NT2/D1 (cell line): ENCODE measurements around the gene COL18A1.
A peak's percentile ranks its signal among the peaks of the same experiment; 100 is the strongest.

Source experiments
- DNase-seq: peaks from one replicate; pipeline ENCODE4 v3.0.0-alpha.2; 2011; ENCODE audit warnings: low read depth, low spot score
- H3K27me3 ChIP-seq: 2 replicates; pipeline ENCODE4 v1.6.0; 2011; ENCODE audit warnings: mild to moderate bottlenecking; ENCODE audit not compliant: insufficient read length, insufficient read depth
- H3K36me3 ChIP-seq: 2 replicates; pipeline ENCODE4 v1.6.1; 2011; ENCODE audit warnings: mild to moderate bottlenecking, low read length, mixed read lengths; ENCODE audit not compliant: insufficient read depth, insufficient read length
- H3K4me1 ChIP-seq: 2 replicates; pipeline ENCODE4 v1.5.1; 2011; ENCODE audit not compliant: insufficient read depth, insufficient read length
- H3K4me3 ChIP-seq: 2 replicates; pipeline ENCODE4 v1.5.1; 2011; ENCODE audit warnings: low read depth; ENCODE audit not compliant: insufficient read length
- H3K9ac ChIP-seq: 2 replicates; pipeline ENCODE4 v1.6.0; 2011; ENCODE audit warnings: low read depth; ENCODE audit not compliant: insufficient read length
- H3K9me3 ChIP-seq: 2 replicates; pipeline ENCODE4 v1.5.1; 2011; ENCODE audit warnings: mild to moderate bottlenecking, low read length; ENCODE audit not compliant: insufficient read depth
- SUZ12 ChIP-seq: IDR thresholded peaks from 2 replicates; pipeline ENCODE4 v1.6.1; 2011; ENCODE audit not compliant: insufficient read length, insufficient read depth; ENCODE audit errors: extremely low read depth
- YY1 ChIP-seq: IDR thresholded peaks from 2 replicates; pipeline ENCODE4 v1.6.1; 2011; ENCODE audit not compliant: insufficient read length, insufficient read depth
- ZNF274 ChIP-seq: IDR thresholded peaks from 2 replicates; pipeline ENCODE4 v1.6.1; 2011; ENCODE audit warnings: mild to moderate bottlenecking, low read depth, low read length

Gene COL18A1

DNA sequence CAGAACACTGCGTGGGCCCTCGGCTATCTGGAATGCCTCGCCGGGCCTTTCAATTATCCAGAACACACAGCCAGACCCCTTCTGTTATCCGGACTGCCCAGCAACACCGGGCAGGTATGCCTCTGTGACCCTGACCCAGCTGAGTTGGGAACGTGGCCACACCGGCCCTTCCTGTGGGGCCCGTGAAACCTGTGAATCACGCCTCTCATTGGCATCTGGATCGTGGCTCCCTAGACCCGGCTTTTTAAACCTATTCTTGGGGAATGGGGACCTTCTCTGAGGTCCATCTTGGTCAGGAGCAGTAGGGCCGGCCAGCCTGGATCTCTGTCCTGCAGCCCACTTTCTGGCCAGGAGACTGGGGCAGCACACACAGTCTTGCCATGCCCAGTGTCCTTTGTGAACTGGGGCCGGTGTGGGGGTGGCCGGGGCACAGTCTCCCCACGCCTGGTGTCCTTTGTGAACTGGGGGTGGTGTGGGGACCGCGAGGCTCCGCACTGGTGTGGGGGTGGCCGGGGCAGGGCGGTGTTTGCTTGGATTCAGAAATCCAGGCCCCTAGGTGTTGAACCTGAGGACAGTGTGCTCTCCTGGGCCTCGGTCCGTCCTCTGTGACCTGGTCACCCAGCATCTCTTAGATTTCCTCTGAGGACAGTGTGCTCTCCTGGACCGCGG lies 11.1 kb downstream of the COL18A1 start:
- TF ChIP-seq ZNF274 = no peak
- TF ChIP-seq YY1 = no peak
- TF ChIP-seq SUZ12 = no peak
- Histone ChIP-seq H3K36me3 (peaks cover 95% of the 10 kb centered on the region), H3K9me3 (no peaks in the 10 kb centered on the region), H3K4me3 (no peak overlapping the region), H3K4me1 (peaks cover 70% of the 10 kb centered on the region), H3K9ac (peak overlapping the region; percentile 16), H3K27me3 (no peaks in the 10 kb centered on the region)
- DNase-seq = no peak

DNA sequence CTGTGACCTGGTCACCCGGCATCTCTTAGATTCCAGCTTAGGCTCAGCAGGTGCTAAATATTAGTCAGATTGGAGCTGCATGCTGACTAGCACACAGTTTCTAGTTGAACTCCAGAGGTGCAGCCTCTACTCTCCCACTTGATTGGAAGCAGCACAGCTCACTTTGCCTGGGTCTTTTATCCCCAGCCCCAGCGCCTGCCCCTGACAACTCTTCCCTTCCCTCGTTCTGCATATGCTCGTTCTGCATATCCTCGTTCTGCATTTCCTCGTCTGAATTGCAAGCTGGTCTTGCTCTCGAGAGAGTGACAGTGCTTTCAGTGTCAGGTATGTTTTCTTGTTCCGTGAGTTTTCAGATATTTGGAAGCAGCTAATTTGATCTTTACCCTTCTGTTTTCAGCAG lies 11.7 kb downstream of the COL18A1 start:
- no peak for TF ChIP-seq YY1
- TF ChIP-seq SUZ12 = no peak
- no peak for TF ChIP-seq ZNF274
- no peak for DNase-seq
- peaks cover 71% of the 10 kb centered on the region for H3K4me1 ChIP-seq

DNA sequence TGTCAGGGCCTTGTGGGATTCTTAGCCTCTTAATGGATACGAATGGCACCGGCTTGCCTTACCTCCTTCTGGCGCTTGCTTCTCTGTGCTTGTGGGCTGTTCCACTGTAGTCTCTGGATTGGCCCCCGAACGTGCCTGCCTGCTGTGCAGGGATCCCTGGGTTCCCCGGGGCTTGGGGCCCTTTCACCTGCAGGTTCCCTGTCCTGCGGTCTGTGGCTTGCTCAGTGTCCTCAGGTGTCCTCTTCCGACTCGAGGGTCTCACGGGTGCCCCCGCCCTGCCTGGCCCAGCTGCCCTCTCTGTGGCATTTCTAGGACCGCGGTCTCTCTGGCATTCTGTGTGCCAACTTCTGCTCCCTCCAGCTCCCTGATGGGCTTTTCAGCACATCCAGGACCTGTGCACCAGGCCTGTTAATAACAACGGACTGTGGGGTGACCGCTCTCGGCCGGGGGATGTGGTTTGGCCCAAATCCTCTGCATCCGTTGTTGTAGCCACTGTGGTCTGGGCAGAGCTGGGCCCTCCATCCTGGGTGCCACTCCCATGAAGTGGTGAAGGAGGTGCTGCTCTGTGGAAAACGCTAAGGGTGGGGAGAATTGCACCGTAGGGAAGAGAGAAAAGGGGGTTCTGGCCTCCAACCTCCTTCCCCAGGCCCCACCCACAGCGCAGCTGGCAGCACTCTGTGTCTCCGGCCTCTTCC lies 12.4 kb downstream of the COL18A1 start:
- H3K36me3 ChIP-seq = peaks cover 99% of the 10 kb centered on the region
- H3K9ac ChIP-seq = peak overlapping the region; percentile 33
- no peak overlapping the region for H3K4me3 ChIP-seq
- no peaks in the 10 kb centered on the region for H3K27me3 ChIP-seq
- H3K4me1 ChIP-seq = peaks cover 75% of the 10 kb centered on the region
- H3K9me3 ChIP-seq = no peaks in the 10 kb centered on the region
- DNase-seq = no peak
- TF ChIP-seq ZNF274 = no peak
- TF ChIP-seq YY1 = no peak
- no peak for TF ChIP-seq SUZ12

More for the DNA sequence above, 11.7 kb downstream of the COL18A1 start:
- no peak overlapping the region for H3K9ac ChIP-seq
- H3K27me3 ChIP-seq = no peaks in the 10 kb centered on the region
- no peak overlapping the region for H3K4me3 ChIP-seq
- peaks cover 96% of the 10 kb centered on the region for H3K36me3 ChIP-seq
- no peaks in the 10 kb centered on the region for H3K9me3 ChIP-seq

DNA sequence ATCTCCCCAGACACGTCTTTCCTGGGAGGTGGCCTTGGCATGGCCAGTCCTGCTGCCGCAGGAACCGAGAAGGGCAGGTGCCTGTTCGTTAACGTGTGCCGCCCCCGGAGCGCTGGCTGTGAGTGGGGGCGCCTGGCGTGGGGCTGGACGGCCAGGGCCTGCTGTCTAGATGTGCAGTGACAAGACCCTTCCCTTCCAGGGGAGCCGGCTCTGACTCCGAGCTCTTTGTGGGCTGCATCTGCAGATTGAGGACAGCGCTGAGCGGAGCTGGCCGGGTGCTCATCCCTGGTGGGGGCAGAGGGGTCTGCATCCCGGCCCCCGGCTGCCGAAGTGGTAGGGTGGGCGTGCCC lies 13.0 kb downstream of the COL18A1 start:
- H3K4me3 ChIP-seq = no peak overlapping the region
- TF ChIP-seq YY1 = no peak
- no peak for TF ChIP-seq ZNF274
- no peak for TF ChIP-seq SUZ12

DNA sequence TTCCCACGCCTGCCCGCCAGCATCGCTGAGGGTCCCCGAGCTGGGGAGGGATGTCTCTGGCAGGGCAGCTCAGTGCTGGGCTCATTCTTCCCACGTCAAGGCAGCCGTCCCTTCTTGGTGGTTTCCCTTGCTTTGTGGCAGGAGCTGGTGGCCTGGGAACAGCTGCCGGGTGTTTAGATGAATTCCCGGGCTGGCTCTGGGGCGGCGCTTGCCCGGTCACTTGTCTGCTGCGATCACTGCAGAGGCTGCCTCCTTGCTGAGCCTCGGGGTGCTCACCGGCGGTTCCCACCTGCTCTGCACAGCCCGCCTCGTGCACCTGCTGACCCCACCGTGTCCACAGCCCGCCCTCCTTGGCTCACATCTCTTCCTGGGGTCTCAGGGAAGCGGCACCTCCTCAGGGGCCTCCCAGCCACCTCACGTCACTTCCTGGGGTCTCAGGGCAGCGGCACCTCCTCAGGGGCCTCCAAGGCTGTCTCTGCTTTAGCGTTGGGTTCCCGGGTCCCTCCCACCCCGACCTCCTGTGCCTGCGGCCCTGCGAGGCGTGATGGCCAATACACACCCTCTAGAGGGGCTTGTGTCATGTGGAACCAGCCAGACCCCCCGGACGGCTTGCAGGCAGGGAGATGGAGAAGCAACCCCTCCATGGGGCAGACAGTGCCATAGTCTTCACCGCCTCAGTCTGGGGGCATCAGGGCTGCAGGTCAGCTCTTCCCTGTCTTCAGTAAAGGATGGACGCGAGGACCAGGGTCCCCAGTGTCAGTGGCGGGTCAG lies 13.5 kb downstream of the COL18A1 start:
- Histone ChIP-seq H3K4me1 (peaks cover 68% of the 10 kb centered on the region), H3K4me3 (no peak overlapping the region), H3K27me3 (no peaks in the 10 kb centered on the region), H3K9me3 (no peaks in the 10 kb centered on the region), H3K36me3 (peaks cover 96% of the 10 kb centered on the region), H3K9ac (no peak overlapping the region)
- no peak for DNase-seq
- TF ChIP-seq YY1 (no peak), ZNF274 (no peak), SUZ12 (no peak)

More for the DNA sequence above, 13.0 kb downstream of the COL18A1 start:
- Histone ChIP-seq H3K27me3 (no peaks in the 10 kb centered on the region), H3K9me3 (no peaks in the 10 kb centered on the region), H3K9ac (no peak overlapping the region), H3K4me1 (peaks cover 70% of the 10 kb centered on the region), H3K36me3 (peaks cover 98% of the 10 kb centered on the region)
- DNase-seq = no peak

DNA sequence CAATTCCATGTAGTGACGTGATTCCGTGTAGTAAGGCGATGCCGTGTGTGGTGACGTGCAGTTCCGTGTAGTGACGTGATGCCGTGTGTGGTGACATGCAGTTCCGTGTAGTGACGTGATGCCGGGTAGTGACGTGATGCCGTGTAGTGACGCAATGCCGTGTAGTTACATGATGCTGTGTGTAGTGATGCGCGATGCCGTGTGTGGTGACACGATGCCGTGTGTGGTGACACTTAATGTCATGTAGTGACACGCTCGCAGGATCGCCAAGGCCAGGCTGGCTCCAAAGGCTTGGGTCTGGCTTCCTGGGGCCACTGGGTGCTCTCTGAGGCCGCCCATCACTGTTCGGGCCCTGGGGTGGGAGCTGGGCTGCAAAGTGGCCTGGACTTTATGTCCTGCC lies 14.2 kb downstream of the COL18A1 start:
- no peak for TF ChIP-seq YY1
- TF ChIP-seq SUZ12 = no peak
- no peak for TF ChIP-seq ZNF274
- Histone ChIP-seq H3K9me3 (no peaks in the 10 kb centered on the region), H3K27me3 (no peaks in the 10 kb centered on the region)

More for the DNA sequence above, 14.2 kb downstream of the COL18A1 start:
- Histone ChIP-seq H3K4me1 (peaks cover 65% of the 10 kb centered on the region), H3K4me3 (no peak overlapping the region), H3K9ac (peak overlapping the region; percentile 57), H3K36me3 (peaks cover 96% of the 10 kb centered on the region)
- DNase-seq = no peak
